Measurements from ENCODE around the gene NUCB2. TPM values are rescaled to one million over a fixed set of nuclear protein-coding genes. Genes with fewer than 3 reads are reported as not detected.

Gene NUCB2
- total RNA-seq, 1 experiment from 2014 or later, result 87.9 TPM

DNA sequence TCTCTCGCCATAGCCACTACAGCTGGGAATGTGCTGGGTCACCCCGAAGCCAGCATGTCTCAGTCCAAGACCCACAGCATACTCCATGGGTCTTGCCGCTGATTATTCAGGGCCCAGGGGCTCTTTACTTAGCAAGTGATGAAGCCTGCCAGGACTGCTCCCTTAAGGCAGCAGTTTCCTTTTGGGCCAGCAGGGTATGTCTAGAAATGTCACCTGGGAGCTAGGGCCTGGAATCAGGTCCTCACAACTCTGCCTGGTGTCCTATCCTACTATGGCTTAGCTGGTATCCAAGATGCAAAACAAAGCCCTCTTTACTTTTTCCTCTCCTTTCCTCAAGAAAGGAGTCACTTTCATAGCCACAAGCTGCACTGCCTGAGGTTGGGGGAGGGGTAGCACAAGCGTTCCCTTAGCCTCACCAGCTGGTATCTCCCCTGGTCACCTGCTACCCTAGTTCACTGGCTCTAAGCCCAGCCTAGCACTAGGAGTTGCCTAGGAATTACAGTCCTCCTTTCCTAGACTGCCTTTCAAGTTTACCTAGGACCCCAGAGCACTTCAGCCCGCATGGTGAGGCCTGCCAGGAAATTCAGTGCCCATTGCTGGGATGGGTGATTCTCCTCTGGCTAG, 52.4 kb downstream of the NUCB2 start:
- Histone ChIP-seq H3K27ac (ENCODE audit: low read length) (no peak overlapping the region), H3K27me3 (ENCODE audit: low read length) (no peaks in the 10 kb centered on the region), H3K36me3 (ENCODE audit: insufficient read depth, low read length) (peaks cover 4% of the 10 kb centered on the region; the same call in 1 of the 2 replicates), H3K9me2 (replicated peaks; ENCODE audit: insufficient read depth, low read length) (no peaks in the 10 kb centered on the region), H3K4me2 (ENCODE audit: low read depth, low read length, poor library complexity, severe bottlenecking) (no peak overlapping the region), H3K9ac (ENCODE audit: low read length) (no peak overlapping the region), H3K9me3 (ENCODE audit: low read length) (no peaks in the 10 kb centered on the region), H3K79me2 (ENCODE audit: low read length) (no peaks in the 10 kb centered on the region), H2AFZ (ENCODE audit: low read length) (no peak overlapping the region), H3K4me1 (ENCODE audit: low read length) (peaks cover 17% of the 10 kb centered on the region), H4K20me1 (ENCODE audit: insufficient read depth, low read depth, low read length) (no peaks in the 10 kb centered on the region), H3K4me3 (ENCODE audit: low read length) (no peak overlapping the region)
- peak; percentile 47 for DNase-seq

DNA sequence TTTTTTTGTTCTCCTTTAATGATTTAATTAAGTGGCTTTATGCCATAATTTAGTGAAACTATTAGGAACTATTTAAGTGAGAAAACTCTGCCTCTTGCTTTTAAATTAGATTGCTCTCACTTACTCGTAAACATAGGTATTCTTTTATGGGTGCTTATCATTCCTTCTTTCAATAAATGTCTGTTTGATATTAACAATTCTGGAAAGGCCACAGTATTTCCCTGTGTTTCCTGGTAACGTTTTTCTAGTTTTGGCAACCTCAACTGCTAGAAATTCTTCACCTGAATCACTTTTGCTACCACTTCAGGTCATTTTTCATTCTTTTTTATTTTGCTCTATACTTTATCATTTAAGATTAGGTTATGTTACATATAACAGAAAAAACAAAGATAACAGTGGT, 55.1 kb downstream of the NUCB2 start:
- H3K79me2 ChIP-seq (ENCODE audit: low read length), result no peaks in the 10 kb centered on the region
- H3K9me2 ChIP-seq (replicated peaks; ENCODE audit: insufficient read depth, low read length), result no peaks in the 10 kb centered on the region
- no peaks in the 10 kb centered on the region; the same call in 1 of the 2 replicates for H3K36me3 ChIP-seq (ENCODE audit: insufficient read depth, low read length)
- no peak overlapping the region for H2AFZ ChIP-seq (ENCODE audit: low read length)
- no peak overlapping the region for H3K4me3 ChIP-seq (ENCODE audit: low read length)
- no peak for DNase-seq
- no peak overlapping the region for H3K27ac ChIP-seq (ENCODE audit: low read length)
- no peak overlapping the region for H3K4me2 ChIP-seq (ENCODE audit: low read depth, low read length, poor library complexity, severe bottlenecking)
- H4K20me1 ChIP-seq (ENCODE audit: insufficient read depth, low read depth, low read length), result no peaks in the 10 kb centered on the region
- H3K4me1 ChIP-seq (ENCODE audit: low read length), result peaks cover 15% of the 10 kb centered on the region
- no peaks in the 10 kb centered on the region for H3K27me3 ChIP-seq (ENCODE audit: low read length)
- H3K9ac ChIP-seq (ENCODE audit: low read length), result no peak overlapping the region
- H3K9me3 ChIP-seq (ENCODE audit: low read length), result no peaks in the 10 kb centered on the region

DNA sequence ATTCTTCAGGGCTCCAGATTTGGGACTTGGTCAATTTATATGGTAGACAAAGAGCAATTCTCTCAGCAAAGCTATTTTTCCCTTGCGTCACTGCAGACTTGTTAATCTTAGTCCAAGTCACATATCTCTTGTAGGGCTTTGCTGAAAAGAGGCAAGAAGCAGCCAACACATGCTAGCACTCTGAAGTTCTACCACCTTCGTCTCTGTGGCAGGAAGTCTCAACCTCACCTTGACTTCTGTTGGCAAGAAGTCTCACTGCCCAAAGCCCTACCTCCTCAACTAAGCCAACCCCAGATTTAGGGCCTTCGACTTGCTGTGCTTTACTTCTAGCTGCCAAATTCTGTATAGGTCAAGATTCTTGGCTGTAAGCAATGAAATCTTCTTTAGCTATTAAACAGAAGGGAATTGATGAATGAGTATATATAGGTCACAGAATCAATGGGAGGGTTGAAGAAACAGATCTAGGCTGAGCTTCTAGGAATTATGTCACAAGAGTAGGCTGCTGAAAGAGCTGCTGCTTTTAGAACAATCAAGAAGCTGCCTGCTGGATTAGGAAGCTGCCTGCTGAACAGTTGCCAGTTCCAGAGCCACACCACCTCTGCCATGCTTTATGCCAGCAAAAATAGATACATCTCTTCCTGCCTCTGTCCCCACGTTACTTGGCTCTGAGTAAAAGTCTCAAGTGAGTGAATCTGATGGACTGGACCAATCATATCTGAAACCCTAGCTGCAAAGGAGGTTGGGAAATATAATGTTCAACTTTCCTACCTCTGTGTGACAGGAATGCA, 57.5 kb downstream of the NUCB2 start:
- no peak overlapping the region for H3K4me3 ChIP-seq (ENCODE audit: low read length)
- H3K9me2 ChIP-seq (replicated peaks; ENCODE audit: insufficient read depth, low read length), result no peaks in the 10 kb centered on the region
- H3K9ac ChIP-seq (ENCODE audit: low read length), result no peak overlapping the region
- H3K4me1 ChIP-seq (ENCODE audit: low read length), result peaks cover 8% of the 10 kb centered on the region
- no peak for DNase-seq
- no peaks in the 10 kb centered on the region; the same call in 1 of the 2 replicates for H3K36me3 ChIP-seq (ENCODE audit: insufficient read depth, low read length)
- H2AFZ ChIP-seq (ENCODE audit: low read length), result no peak overlapping the region
- H3K27me3 ChIP-seq (ENCODE audit: low read length), result no peaks in the 10 kb centered on the region
- H3K4me2 ChIP-seq (ENCODE audit: low read depth, low read length, poor library complexity, severe bottlenecking), result no peak overlapping the region
- H3K27ac ChIP-seq (ENCODE audit: low read length), result no peak overlapping the region
- no peaks in the 10 kb centered on the region for H3K9me3 ChIP-seq (ENCODE audit: low read length)
- no peaks in the 10 kb centered on the region for H4K20me1 ChIP-seq (ENCODE audit: insufficient read depth, low read depth, low read length)
- H3K79me2 ChIP-seq (ENCODE audit: low read length), result no peaks in the 10 kb centered on the region

DNA sequence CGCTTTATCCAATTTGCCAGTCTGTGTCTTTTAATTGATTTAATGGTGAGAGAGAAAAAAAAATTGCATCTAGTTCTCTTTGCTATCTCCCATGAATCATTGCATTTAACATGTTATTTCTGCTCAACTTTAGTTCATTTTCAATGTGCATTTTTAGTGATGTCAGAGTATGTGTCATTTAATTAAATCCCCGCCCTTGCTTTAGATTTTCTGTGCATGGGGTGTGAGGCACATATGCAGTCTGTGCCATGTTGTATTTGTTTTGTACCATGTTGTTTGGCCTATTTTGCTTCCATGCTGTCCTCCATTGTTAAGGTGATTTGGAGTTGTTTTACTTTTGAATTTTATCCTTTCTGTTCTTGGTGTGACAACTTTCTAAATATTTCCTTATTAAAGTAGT, 66.7 kb downstream of the NUCB2 start:
- Histone ChIP-seq H3K4me2 (ENCODE audit: low read depth, low read length, poor library complexity, severe bottlenecking) (no peak overlapping the region), H3K27ac (ENCODE audit: low read length) (no peak overlapping the region), H4K20me1 (ENCODE audit: insufficient read depth, low read depth, low read length) (no peaks in the 10 kb centered on the region), H3K9ac (ENCODE audit: low read length) (no peak overlapping the region), H3K4me3 (ENCODE audit: low read length) (no peak overlapping the region), H2AFZ (ENCODE audit: low read length) (no peak overlapping the region), H3K9me3 (ENCODE audit: low read length) (no peaks in the 10 kb centered on the region), H3K4me1 (ENCODE audit: low read length) (no peaks in the 10 kb centered on the region), H3K9me2 (replicated peaks; ENCODE audit: insufficient read depth, low read length) (no peaks in the 10 kb centered on the region), H3K36me3 (ENCODE audit: insufficient read depth, low read length) (no peaks in the 10 kb centered on the region), H3K27me3 (ENCODE audit: low read length) (no peaks in the 10 kb centered on the region), H3K79me2 (ENCODE audit: low read length) (no peaks in the 10 kb centered on the region)
- no peak for DNase-seq

DNA sequence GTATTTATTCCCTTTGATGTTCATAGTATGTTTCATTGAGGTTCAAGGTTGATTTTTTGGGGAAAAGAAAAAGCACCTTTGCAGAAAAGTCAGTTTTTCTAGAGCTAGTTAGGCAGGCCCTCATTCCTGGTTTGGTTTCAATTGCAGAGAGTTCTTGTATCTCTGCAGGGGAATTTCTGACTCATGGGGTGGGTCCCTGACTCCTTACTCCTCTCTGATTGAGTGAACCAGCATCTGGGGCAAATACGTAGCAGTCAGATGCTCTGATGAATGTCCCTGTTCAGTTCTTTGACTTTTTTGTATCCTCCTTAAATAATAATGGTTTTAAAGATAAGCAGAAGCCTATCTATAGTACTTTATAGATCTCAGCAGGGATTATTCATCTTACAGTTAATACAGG, 67.4 kb downstream of the NUCB2 start:
- no peaks in the 10 kb centered on the region for H3K9me3 ChIP-seq (ENCODE audit: low read length)
- H3K27ac ChIP-seq (ENCODE audit: low read length), result no peak overlapping the region
- H2AFZ ChIP-seq (ENCODE audit: low read length), result no peak overlapping the region
- no peaks in the 10 kb centered on the region for H3K4me1 ChIP-seq (ENCODE audit: low read length)
- DNase-seq, result no peak
- H3K79me2 ChIP-seq (ENCODE audit: low read length), result no peaks in the 10 kb centered on the region
- H3K9me2 ChIP-seq (replicated peaks; ENCODE audit: insufficient read depth, low read length), result no peaks in the 10 kb centered on the region
- H4K20me1 ChIP-seq (ENCODE audit: insufficient read depth, low read depth, low read length), result no peaks in the 10 kb centered on the region
- H3K4me3 ChIP-seq (ENCODE audit: low read length), result no peak overlapping the region
- H3K4me2 ChIP-seq (ENCODE audit: low read depth, low read length, poor library complexity, severe bottlenecking), result no peak overlapping the region
- no peak overlapping the region for H3K9ac ChIP-seq (ENCODE audit: low read length)
- no peaks in the 10 kb centered on the region for H3K27me3 ChIP-seq (ENCODE audit: low read length)
- H3K36me3 ChIP-seq (ENCODE audit: insufficient read depth, low read length), result no peaks in the 10 kb centered on the region

DNA sequence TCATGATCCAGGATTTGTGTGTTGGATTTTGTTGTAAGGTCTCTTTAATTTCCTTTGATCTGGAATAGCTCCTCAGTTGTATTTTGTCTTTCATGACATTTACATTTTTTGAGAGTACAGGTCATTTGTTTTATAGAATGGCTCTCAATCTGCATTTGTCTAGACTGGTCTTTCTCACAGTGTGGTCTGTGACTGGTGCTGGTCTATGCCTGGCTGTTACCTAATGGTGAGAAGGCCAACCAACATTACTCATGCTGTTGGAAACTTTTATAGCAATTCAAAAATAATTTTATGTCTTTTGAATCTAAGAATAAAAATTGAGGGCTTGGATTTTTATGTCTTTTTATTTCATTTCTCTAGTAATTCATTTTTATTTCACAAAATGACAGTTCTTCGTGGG, 71.1 kb downstream of the NUCB2 start:
- Histone ChIP-seq H3K4me3 (ENCODE audit: low read length) (no peak overlapping the region), H3K4me2 (ENCODE audit: low read depth, low read length, poor library complexity, severe bottlenecking) (no peak overlapping the region), H3K36me3 (ENCODE audit: insufficient read depth, low read length) (no peaks in the 10 kb centered on the region), H3K79me2 (ENCODE audit: low read length) (peaks cover 3% of the 10 kb centered on the region), H3K9me2 (replicated peaks; ENCODE audit: insufficient read depth, low read length) (no peaks in the 10 kb centered on the region), H2AFZ (ENCODE audit: low read length) (no peak overlapping the region), H3K9me3 (ENCODE audit: low read length) (no peaks in the 10 kb centered on the region), H3K27me3 (ENCODE audit: low read length) (no peaks in the 10 kb centered on the region), H3K4me1 (ENCODE audit: low read length) (peaks cover 18% of the 10 kb centered on the region), H4K20me1 (ENCODE audit: insufficient read depth, low read depth, low read length) (no peaks in the 10 kb centered on the region), H3K9ac (ENCODE audit: low read length) (no peak overlapping the region), H3K27ac (ENCODE audit: low read length) (no peak overlapping the region)
- no peak for DNase-seq

DNA sequence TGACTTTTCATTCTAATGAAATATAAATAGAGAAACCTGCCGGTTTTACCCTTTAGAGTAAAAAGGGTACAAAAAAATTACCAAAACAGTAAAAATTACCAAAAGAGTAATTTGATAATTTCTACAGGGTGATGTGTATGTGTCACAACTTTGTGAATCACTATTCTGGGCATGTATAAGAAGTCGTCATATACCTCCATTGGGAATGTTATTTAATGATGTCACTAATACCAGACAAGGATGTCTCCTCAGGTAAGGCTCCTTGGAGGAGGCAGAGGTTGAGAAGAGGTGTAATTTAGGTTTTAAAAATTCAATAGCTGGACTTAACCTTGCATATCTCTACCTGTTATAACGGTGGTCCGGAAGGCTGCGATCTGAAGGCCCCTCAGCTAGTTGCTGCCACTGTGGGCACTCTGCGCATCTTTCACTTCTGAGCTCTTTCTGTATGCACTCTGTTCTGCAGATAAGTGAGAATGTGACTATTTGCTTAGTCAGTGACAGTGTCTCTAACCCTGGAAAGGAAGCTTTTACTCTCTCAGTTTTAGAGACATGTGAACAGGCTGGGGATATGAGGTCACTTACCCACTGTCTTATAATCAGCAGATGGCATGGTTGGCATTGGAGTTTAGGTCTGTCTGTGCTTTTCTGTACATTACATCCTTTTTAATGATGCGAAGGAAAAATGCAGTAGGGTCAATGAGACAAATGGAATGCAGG, 74.1 kb downstream of the NUCB2 start:
- Histone ChIP-seq H3K9ac (ENCODE audit: low read length) (peak overlapping the region; percentile 90; the same call in 1 of the 2 replicates), H3K9me2 (replicated peaks; ENCODE audit: insufficient read depth, low read length) (no peaks in the 10 kb centered on the region), H4K20me1 (ENCODE audit: insufficient read depth, low read depth, low read length) (no peaks in the 10 kb centered on the region), H3K4me1 (ENCODE audit: low read length) (peaks cover 36% of the 10 kb centered on the region), H3K4me2 (ENCODE audit: low read depth, low read length, poor library complexity, severe bottlenecking) (peak overlapping the region; percentile 80), H3K27ac (ENCODE audit: low read length) (no peak overlapping the region), H2AFZ (ENCODE audit: low read length) (no peak overlapping the region), H3K9me3 (ENCODE audit: low read length) (no peaks in the 10 kb centered on the region), H3K4me3 (ENCODE audit: low read length) (peak overlapping the region; percentile 68; the same call in 1 of the 2 replicates), H3K36me3 (ENCODE audit: insufficient read depth, low read length) (peaks cover 10% of the 10 kb centered on the region; the same call in 1 of the 2 replicates), H3K27me3 (ENCODE audit: low read length) (no peaks in the 10 kb centered on the region), H3K79me2 (ENCODE audit: low read length) (peaks cover 27% of the 10 kb centered on the region)
- no peak for DNase-seq

DNA sequence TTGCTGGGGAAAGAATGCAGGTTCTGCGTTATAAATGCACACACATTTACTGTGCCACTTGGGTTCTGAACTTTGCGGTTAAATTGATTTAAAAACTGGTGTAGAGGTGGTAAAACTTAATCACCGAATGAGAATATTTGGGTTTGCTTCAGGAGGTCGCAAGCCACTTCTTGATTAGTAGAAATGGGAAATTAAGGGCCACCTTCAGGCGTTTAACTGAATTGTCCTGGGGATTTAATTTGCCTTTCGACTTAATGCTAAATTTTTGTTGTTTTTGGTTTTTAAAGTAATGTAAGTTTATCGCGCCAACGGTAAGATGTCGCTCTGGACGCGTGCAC, 74.6 kb downstream of the NUCB2 start:
- peak overlapping the region; percentile 63; the same call in 1 of the 2 replicates for H2AFZ ChIP-seq (ENCODE audit: low read length)
- H3K4me2 ChIP-seq (ENCODE audit: low read depth, low read length, poor library complexity, severe bottlenecking), result peak overlapping the region; percentile 80
- H3K27ac ChIP-seq (ENCODE audit: low read length), result peak overlapping the region; percentile 86; the same call in 1 of the 2 replicates
- H3K9ac ChIP-seq (ENCODE audit: low read length), result peak overlapping the region; percentile 90
- no peaks in the 10 kb centered on the region for H3K27me3 ChIP-seq (ENCODE audit: low read length)
- peaks cover 36% of the 10 kb centered on the region for H3K4me1 ChIP-seq (ENCODE audit: low read length)
- no peaks in the 10 kb centered on the region for H3K9me2 ChIP-seq (replicated peaks; ENCODE audit: insufficient read depth, low read length)
- peaks cover 11% of the 10 kb centered on the region; the same call in 1 of the 2 replicates for H3K36me3 ChIP-seq (ENCODE audit: insufficient read depth, low read length)
- no peak for DNase-seq
- H3K4me3 ChIP-seq (ENCODE audit: low read length), result peak overlapping the region; percentile 68
- peaks cover 30% of the 10 kb centered on the region for H3K79me2 ChIP-seq (ENCODE audit: low read length)
- H4K20me1 ChIP-seq (ENCODE audit: insufficient read depth, low read depth, low read length), result no peaks in the 10 kb centered on the region
- H3K9me3 ChIP-seq (ENCODE audit: low read length), result no peaks in the 10 kb centered on the region
